Liver (tissue), 9 donors: ENCODE data around the gene TEX12. TPM values are rescaled to one million over a fixed set of nuclear protein-coding genes. Genes with fewer than 3 reads are reported as not detected.

Experiments
- DNase-seq: peaks from one replicate; pipeline ENCODE4 v3.0.0-alpha.2; 2017; ENCODE audit warnings: low spot score
- H3K27ac ChIP-seq, 2 donors: one replicate each; pipeline ENCODE4 v1.7.0; 2013; ENCODE audit warnings: inconsistent platforms in 2 of 2, low read length in 2 of 2, control low read depth in 1 of 2, low read depth in 1 of 2, mild to moderate bottlenecking in 1 of 2
- H3K27me3 ChIP-seq, 4 donors: one replicate each; pipeline versions ENCODE4 v1.6.1 to v1.7.0; 2013; ENCODE audit warnings: low read length in 3 of 4, inconsistent platforms in 1 of 4, mild to moderate bottlenecking in 1 of 4, moderate library complexity in 1 of 4; ENCODE audit not compliant: control insufficient read depth in 4 of 4, insufficient read depth in 4 of 4
- H3K36me3 ChIP-seq, 4 donors: one replicate each; pipeline versions ENCODE4 v1.6.1 to v1.7.0; 2013; ENCODE audit warnings: low read length in 3 of 4, mild to moderate bottlenecking in 3 of 4, low read depth in 1 of 4, moderate library complexity in 1 of 4; ENCODE audit not compliant: control insufficient read depth in 4 of 4, insufficient read depth in 3 of 4
- H3K4me1 ChIP-seq, 4 donors: one replicate each; pipeline versions ENCODE4 v1.6.1 to v1.7.0; 2013; ENCODE audit warnings: low read length in 3 of 4, mild to moderate bottlenecking in 3 of 4, moderate library complexity in 1 of 4; ENCODE audit not compliant: control insufficient read depth in 4 of 4, insufficient read depth in 4 of 4
- H3K4me3 ChIP-seq, 3 donors: one replicate each; pipeline versions ENCODE4 v1.6.1 to v1.7.0; 2013; ENCODE audit warnings: low read length in 3 of 3, control low read depth in 1 of 3, low read depth in 1 of 3, mild to moderate bottlenecking in 1 of 3
- H3K9ac ChIP-seq, 2 donors: one replicate each; pipeline ENCODE4 v1.7.0; 2013; ENCODE audit warnings: low read length in 2 of 2, mild to moderate bottlenecking in 2 of 2, moderate library complexity in 2 of 2, control low read depth in 1 of 2, low read depth in 1 of 2
- H3K9me3 ChIP-seq, 4 donors: one replicate each; pipeline versions ENCODE4 v1.6.1 to v1.7.0; 2013; ENCODE audit warnings: low read length in 3 of 4; ENCODE audit not compliant: control insufficient read depth in 4 of 4
- ATF3 ChIP-seq: IDR thresholded peaks from 2 replicates; pipeline ENCODE4 v1.6.1; 2016; ENCODE audit warnings: antibody characterized with exemption
- EGR1 ChIP-seq, 2 donors: IDR thresholded peaks; 2 replicates each; pipeline ENCODE4 v1.6.1; 2016 to 2018; ENCODE audit warnings: antibody characterized with exemption in 2 of 2, low read depth in 2 of 2
- FOXA1 ChIP-seq: IDR thresholded peaks from 2 replicates; pipeline ENCODE4 v1.6.1; 2016; ENCODE audit warnings: antibody characterized with exemption
- FOXA2 ChIP-seq: IDR thresholded peaks from 2 replicates; pipeline ENCODE4 v1.6.1; 2016; ENCODE audit warnings: antibody characterized with exemption
- HNF4A ChIP-seq, 2 donors: conservative IDR thresholded peaks; 2 replicates each; pipeline ENCODE4 v1.6.1; 2016; ENCODE audit warnings: antibody characterized with exemption in 2 of 2, mild to moderate bottlenecking in 2 of 2
- HNF4G ChIP-seq: IDR thresholded peaks from 2 replicates; pipeline ENCODE4 v1.6.1; 2016; ENCODE audit warnings: antibody characterized with exemption
- JUND ChIP-seq, 2 donors: IDR thresholded peaks; 2 replicates each; pipeline ENCODE4 v1.6.1; 2016; ENCODE audit warnings: antibody characterized with exemption in 2 of 2
- NR2F2 ChIP-seq: IDR thresholded peaks from 2 replicates; pipeline ENCODE4 v1.6.1; 2016; ENCODE audit warnings: antibody characterized with exemption
- RAD21 ChIP-seq, 2 donors: IDR thresholded peaks; 2 replicates each; pipeline ENCODE4 v1.6.1; 2016; ENCODE audit warnings: antibody characterized with exemption in 2 of 2, mild to moderate bottlenecking in 2 of 2
- REST ChIP-seq: IDR thresholded peaks from 2 replicates; pipeline ENCODE4 v1.6.1; 2016; ENCODE audit warnings: antibody characterized with exemption, mild to moderate bottlenecking
- RXRA ChIP-seq, 2 donors: IDR thresholded peaks; 2 replicates each; pipeline ENCODE4 v1.6.1; 2017 to 2018; ENCODE audit warnings: antibody characterized with exemption in 2 of 2, mild to moderate bottlenecking in 1 of 2
- TAF1 ChIP-seq: conservative IDR thresholded peaks from 2 replicates; pipeline ENCODE4 v1.6.1; 2016; ENCODE audit warnings: antibody characterized with exemption, mild to moderate bottlenecking
- YY1 ChIP-seq: IDR thresholded peaks from 2 replicates; pipeline ENCODE4 v1.6.1; 2016; ENCODE audit warnings: antibody characterized with exemption, mild to moderate bottlenecking
- ZBTB33 ChIP-seq: IDR thresholded peaks from 2 replicates; pipeline ENCODE4 v1.6.1; 2016; ENCODE audit warnings: antibody characterized with exemption
- WGBS: extraction: QIAGEN DNeasy Blood & Tissue Kit; methylation state at CpG from one replicate; pipeline ENCODE4 v1.1.7; 2013; 5-methylcytosine and 5-hydroxymethylcytosine counted together
- polyA plus RNA-seq, 2 donors: library from polyadenylated mRNA; stranded (reverse) in 1 of 2; unstranded in 1 of 2; fragments of 200-250 nt in 1 of 2; fragments of >200 nt in 1 of 2; fragmentation: Nextera tagmentation in 1 of 2; extraction: Ambion mirVana in 1 of 2; gene quantifications; one replicate each; pipeline versions ENCODE4 v1.2.1 to v1.2.3, GENCODE V29; 2013 to 2015
- total RNA-seq, 2 donors: library from RNA; depleted of rRNA; stranded (reverse); fragments of >200 nt; gene quantifications; one replicate each; pipeline ENCODE4 v1.2.3, GENCODE V29; 2014
- donor health status: healthy.
- donor health status: healthy.
- donor health status: healthy.
- donor health status: healthy.
- donor health status: healthy.

Gene TEX12
- total and polyA plus RNA-seq, 4 donors = 0.07 to 0.42 (median 0.29) TPM; not detected in 1

GRCh38 chr11:112159098-112160065 lies 7.8 kb upstream of the TEX12 start:
- no peak overlapping the region for H3K4me3 ChIP-seq
- peaks cover 3 to 23% (median 17%) of the 10 kb centered on the region in 4 donors for H3K4me1 ChIP-seq
- H3K27ac ChIP-seq = peak overlapping the region; percentile 40 to 61
- DNase-seq = no peak
- TF ChIP-seq NR2F2 = no peak
- TF ChIP-seq ATF3 = no peak
- no peak for TF ChIP-seq RXRA (IDR thresholded peaks at IDR 0.05)
- no peak for TF ChIP-seq RAD21 (IDR thresholded peaks at IDR 0.05)
- no peak for TF ChIP-seq HNF4G
- TF ChIP-seq YY1 = no peak
- TF ChIP-seq HNF4A (conservative IDR thresholded peaks at IDR 0.05) = no peak
- TF ChIP-seq TAF1 = no peak
- TF ChIP-seq FOXA1 = no peak
- TF ChIP-seq FOXA2 = no peak
- WGBS = 83% methylated on average over 7 of the region's 7 CpGs
- no peak overlapping the region for H3K9ac ChIP-seq
- no peaks in the 10 kb centered on the region for H3K9me3 ChIP-seq
- H3K27me3 ChIP-seq = no peaks in the 10 kb centered on the region
- no peaks in the 10 kb centered on the region for H3K36me3 ChIP-seq

- no peaks in the 10 kb centered on the region for H3K27me3 ChIP-seq
- no peak overlapping the region for H3K4me3 ChIP-seq
- H3K9ac ChIP-seq = no peak overlapping the region
- no peaks in the 10 kb centered on the region for H3K9me3 ChIP-seq
- TF ChIP-seq REST = no peak
- TF ChIP-seq FOXA2 = no peak
- TF ChIP-seq JUND (IDR thresholded peaks at IDR 0.05) = no peak
- TF ChIP-seq FOXA1 = no peak
- TF ChIP-seq HNF4A (conservative IDR thresholded peaks at IDR 0.05) = no peak
- TF ChIP-seq ZBTB33 = no peak
- TF ChIP-seq EGR1 (IDR thresholded peaks at IDR 0.05; ENCODE audit: low read depth in 2 of 2) = no peak
- no peak for TF ChIP-seq RAD21 (IDR thresholded peaks at IDR 0.05)
- TF ChIP-seq NR2F2 = no peak
- no peak for TF ChIP-seq TAF1
- no peaks in the 10 kb centered on the region for H3K36me3 ChIP-seq
- peaks cover 3 to 25% (median 16%) of the 10 kb centered on the region in 4 donors for H3K4me1 ChIP-seq
- H3K27ac ChIP-seq = peak overlapping the region; percentile 8 to 61
- no peak for DNase-seq
- 65% methylated on average over 2 of the region's 2 CpGs for WGBS
These were observed 6.9 kb upstream of the TEX12 start for GRCh38 chr11:112160091-112160848.
